Naive thymus-derived CD8-positive, alpha-beta T cell (primary cell): ENCODE results near the gene PLXDC2. TPM values are rescaled to one million over a fixed set of nuclear protein-coding genes. Genes with fewer than 3 reads are reported as not detected.

Experiments used
- ATAC-seq, 2 donors: fragments of 150-1000 bp; cut with Tn5 transposase in 1 of 2; sonication (Bioruptor Pico), chemical (Tn5 transposase) in 1 of 2; 1 replicate in 1 of 2; 2 replicates in 1 of 2; pipeline ENCODE4 v1.10.0; 2021; ENCODE audit warnings: mild to moderate bottlenecking in 2 of 2, moderate library complexity in 2 of 2
- POLR2A ChIA-PET: fragments of 350-600 bp; sonication (Branson Sonifier 250); formaldehyde crosslinking; loops from one replicate; lab custom pipeline; 2021; ENCODE audit warnings: antibody characterized with exemption; lab: Charles Lee
- DNase-seq, 10 donors: peaks; one replicate each; pipeline versions ENCODE4 v3.0.0 to v3.0.0-alpha.2; 2020 to 2022
- H3K27ac Mint-ChIP-seq, 10 donors: one replicate each; pipeline ENCODE4 v1.8.0; 2020 to 2022; ENCODE audit warnings: mild to moderate bottlenecking in 10 of 10, mixed read lengths in 10 of 10, moderate library complexity in 4 of 10, inconsistent platforms in 1 of 10
- H3K27me3 Mint-ChIP-seq, 5 donors: one replicate each; pipeline ENCODE4 v1.8.0; 2021 to 2022; ENCODE audit warnings: mixed read lengths in 5 of 5
- H3K36me3 Mint-ChIP-seq, 3 donors: one replicate each; pipeline ENCODE4 v1.8.0; 2020 to 2022; ENCODE audit warnings: mixed read lengths in 3 of 3, mild to moderate bottlenecking in 2 of 3, inconsistent platforms in 1 of 3
- H3K4me1 Mint-ChIP-seq, 4 donors: one replicate each; pipeline ENCODE4 v1.8.0; 2021 to 2022; ENCODE audit warnings: mixed read lengths in 4 of 4
- H3K4me3 Mint-ChIP-seq, 10 donors: one replicate each; pipeline ENCODE4 v1.8.0; 2020 to 2022; ENCODE audit warnings: mild to moderate bottlenecking in 10 of 10, mixed read lengths in 10 of 10, moderate library complexity in 6 of 10, inconsistent platforms in 1 of 10
- H3K9me3 Mint-ChIP-seq, 9 donors: one replicate each; pipeline ENCODE4 v1.8.0; 2020 to 2022; ENCODE audit warnings: mixed read lengths in 9 of 9, mild to moderate bottlenecking in 3 of 9, inconsistent platforms in 1 of 9, moderate library complexity in 1 of 9
- polyA plus RNA-seq, 3 donors: library from polyadenylated mRNA; unstranded; fragments of 300-500 nt; fragmentation: Illumina TruSeq; gene quantifications; one replicate each; pipeline ENCODE4 v1.2.3, GENCODE V29; 2021
- total RNA-seq, 8 experiments: library from RNA in 2 of 8; stranded (reverse) in 2 of 8; gene quantifications; one replicate each; pipeline ENCODE4 v1.2.3 and lab custom pipeline; 2021 to 2026

PLXDC2 gene
- total and polyA plus RNA-seq, 5 experiments from 2014 or later = 0.07 to 0.44 (median 0.31) TPM; not detected in 2

- Mint-ChIP-seq H3K4me1 (no peaks in the 10 kb centered on the region), H3K27ac (no peak overlapping the region), H3K4me3 (no peak overlapping the region), H3K27me3 (no peaks in the 10 kb centered on the region), H3K36me3 (no peaks in the 10 kb centered on the region), H3K9me3 (peaks cover 0 to 9% (median 0%) of the 10 kb centered on the region in 9 donors)
- ATAC-seq (no peak), DNase-seq (no peak)
- POLR2A ChIA-PET = no interaction called here
Observed at GRCh38 chr10:19845503-19846368, 29.5 kb downstream of the PLXDC2 start.

- Mint-ChIP-seq H3K4me3 (no peak overlapping the region), H3K36me3 (no peaks in the 10 kb centered on the region), H3K27me3 (no peaks in the 10 kb centered on the region), H3K4me1 (no peaks in the 10 kb centered on the region), H3K9me3 (peaks cover 0 to 9% (median 0%) of the 10 kb centered on the region in 9 donors), H3K27ac (no peak overlapping the region)
- ATAC-seq (no peak), DNase-seq (no peak)
- POLR2A ChIA-PET = no interaction called here
Observed at GRCh38 chr10:19847321-19847720, 31.1 kb downstream of the PLXDC2 start.

GRCh38 chr10:19848226-19848985, 32.2 kb downstream of the PLXDC2 start:
- POLR2A ChIA-PET = no interaction called here
- H3K27me3 Mint-ChIP-seq = no peaks in the 10 kb centered on the region
- H3K4me3 Mint-ChIP-seq = no peak overlapping the region
- no peak overlapping the region for H3K27ac Mint-ChIP-seq
- no peaks in the 10 kb centered on the region for H3K36me3 Mint-ChIP-seq
- DNase-seq (no peak), ATAC-seq (no peak)
- no peaks in the 10 kb centered on the region for H3K4me1 Mint-ChIP-seq
- peaks cover 0 to 9% (median 0%) of the 10 kb centered on the region in 9 donors for H3K9me3 Mint-ChIP-seq

- H3K4me1 Mint-ChIP-seq = no peaks in the 10 kb centered on the region
- POLR2A ChIA-PET = no interaction called here
- no peaks in the 10 kb centered on the region for H3K36me3 Mint-ChIP-seq
Observed at GRCh38 chr10:19853831-19854230, 37.6 kb downstream of the PLXDC2 start.

GRCh38 chr10:19857876-19858275, 41.6 kb downstream of the PLXDC2 start:
- Mint-ChIP-seq H3K9me3 (peaks cover 0 to 11% (median 2%) of the 10 kb centered on the region in 9 donors), H3K27ac (no peak overlapping the region), H3K36me3 (no peaks in the 10 kb centered on the region), H3K4me3 (no peak overlapping the region), H3K27me3 (no peaks in the 10 kb centered on the region), H3K4me1 (no peaks in the 10 kb centered on the region)
- POLR2A ChIA-PET = no interaction called here
- ATAC-seq = no peak
- DNase-seq = no peak

More at GRCh38 chr10:19853831-19854230, 37.6 kb downstream of the PLXDC2 start:
- H3K27ac Mint-ChIP-seq = no peak overlapping the region
- ATAC-seq (no peak), DNase-seq (no peak)
- no peak overlapping the region for H3K4me3 Mint-ChIP-seq
- H3K9me3 Mint-ChIP-seq = peaks cover 0 to 9% (median 0%) of the 10 kb centered on the region in 9 donors
- no peaks in the 10 kb centered on the region for H3K27me3 Mint-ChIP-seq

GRCh38 chr10:19860107-19860506, 43.9 kb downstream of the PLXDC2 start:
- ATAC-seq (no peak), DNase-seq (no peak)
- Mint-ChIP-seq H3K27me3 (no peaks in the 10 kb centered on the region), H3K4me3 (no peak overlapping the region), H3K27ac (no peak overlapping the region), H3K36me3 (no peaks in the 10 kb centered on the region), H3K4me1 (no peaks in the 10 kb centered on the region), H3K9me3 (peaks cover 0 to 11% (median 2%) of the 10 kb centered on the region in 9 donors)
- POLR2A ChIA-PET = no interaction called here

- H3K4me3 Mint-ChIP-seq = no peak overlapping the region
- H3K4me1 Mint-ChIP-seq = no peaks in the 10 kb centered on the region
- peaks cover 0 to 11% (median 2%) of the 10 kb centered on the region in 9 donors for H3K9me3 Mint-ChIP-seq
- POLR2A ChIA-PET = no interaction called here
- ATAC-seq = no peak
- H3K27ac Mint-ChIP-seq = no peak overlapping the region
- H3K27me3 Mint-ChIP-seq = peaks cover 0 to 4% (median 0%) of the 10 kb centered on the region in 5 donors
- H3K36me3 Mint-ChIP-seq = no peaks in the 10 kb centered on the region
- no peak for DNase-seq
Observed at GRCh38 chr10:19862811-19863515, 46.7 kb downstream of the PLXDC2 start.

- ATAC-seq (no peak), DNase-seq (no peak)
- Mint-ChIP-seq H3K27ac (no peak overlapping the region), H3K9me3 (peaks cover 0 to 11% (median 0%) of the 10 kb centered on the region in 9 donors), H3K27me3 (peaks cover 0 to 4% (median 0%) of the 10 kb centered on the region in 5 donors), H3K4me1 (no peaks in the 10 kb centered on the region), H3K4me3 (no peak overlapping the region), H3K36me3 (no peaks in the 10 kb centered on the region)
- POLR2A ChIA-PET = no interaction called here
Observed at GRCh38 chr10:19865676-19866075, 49.4 kb downstream of the PLXDC2 start.

GRCh38 chr10:19869370-19869769, 53.1 kb downstream of the PLXDC2 start:
- POLR2A ChIA-PET = no interaction called here
- ATAC-seq = no peak
- H3K27ac Mint-ChIP-seq = no peak overlapping the region

GRCh38 chr10:19872504-19873271, 56.5 kb downstream of the PLXDC2 start:
- POLR2A ChIA-PET = no interaction called here
- Mint-ChIP-seq H3K27me3 (no peaks in the 10 kb centered on the region), H3K4me3 (no peak overlapping the region), H3K4me1 (no peaks in the 10 kb centered on the region), H3K27ac (no peak overlapping the region), H3K36me3 (no peaks in the 10 kb centered on the region), H3K9me3 (peaks cover 0 to 14% (median 0%) of the 10 kb centered on the region in 9 donors)
- DNase-seq (no peak), ATAC-seq (no peak)

More at GRCh38 chr10:19869370-19869769, 53.1 kb downstream of the PLXDC2 start:
- Mint-ChIP-seq H3K27me3 (peaks cover 0 to 4% (median 0%) of the 10 kb centered on the region in 5 donors), H3K4me3 (no peak overlapping the region), H3K4me1 (no peaks in the 10 kb centered on the region), H3K9me3 (peaks cover 0 to 14% (median 0%) of the 10 kb centered on the region in 9 donors), H3K36me3 (no peaks in the 10 kb centered on the region)
- DNase-seq = no peak

GRCh38 chr10:19874190-19874589, 58.0 kb downstream of the PLXDC2 start:
- ATAC-seq = no peak
- Mint-ChIP-seq H3K27me3 (no peaks in the 10 kb centered on the region), H3K4me1 (no peaks in the 10 kb centered on the region)

GRCh38 chr10:19874791-19875190, 58.6 kb downstream of the PLXDC2 start:
- no peaks in the 10 kb centered on the region for H3K27me3 Mint-ChIP-seq
- H3K4me3 Mint-ChIP-seq = no peak overlapping the region
- no peak overlapping the region for H3K27ac Mint-ChIP-seq
- no peak for ATAC-seq
- DNase-seq = no peak
- POLR2A ChIA-PET = no interaction called here
- H3K9me3 Mint-ChIP-seq = peaks cover 0 to 14% (median 0%) of the 10 kb centered on the region in 9 donors
- no peaks in the 10 kb centered on the region for H3K36me3 Mint-ChIP-seq
- H3K4me1 Mint-ChIP-seq = no peaks in the 10 kb centered on the region

More at GRCh38 chr10:19874190-19874589, 58.0 kb downstream of the PLXDC2 start:
- no peak overlapping the region for H3K27ac Mint-ChIP-seq
- peaks cover 0 to 14% (median 0%) of the 10 kb centered on the region in 9 donors for H3K9me3 Mint-ChIP-seq
- no peak for DNase-seq
- no peaks in the 10 kb centered on the region for H3K36me3 Mint-ChIP-seq
- POLR2A ChIA-PET = no interaction called here
- H3K4me3 Mint-ChIP-seq = no peak overlapping the region
